Memory B cell (primary cell): ENCODE data around the gene TOB1.
"Not testable (repeated sequence)": the region's sequence is repeated elsewhere in the genome, so short reads cannot be mapped to it uniquely, and the experiment has no call there.

ENCODE experiments used
- ATAC-seq: fragments of 150-1000 bp; cut with Tn5 transposase; 2 replicates; pipeline ENCODE4 v1.10.0; 2021; ENCODE audit warnings: low read depth, mild to moderate bottlenecking, moderate library complexity
- DNase-seq, 2 donors: peaks; one replicate each; pipeline ENCODE4 v3.0.0; 2022; ENCODE audit warnings: low spot score in 2 of 2
- H3K27ac Mint-ChIP-seq: one replicate; pipeline ENCODE4 v1.8.0; 2022; ENCODE audit warnings: mild to moderate bottlenecking, moderate library complexity, mixed read lengths
- H3K27me3 Mint-ChIP-seq: one replicate; pipeline ENCODE4 v1.8.0; 2022; ENCODE audit warnings: mixed read lengths
- H3K36me3 Mint-ChIP-seq: one replicate; pipeline ENCODE4 v1.8.0; 2022; ENCODE audit warnings: mild to moderate bottlenecking, mixed read lengths
- H3K4me1 Mint-ChIP-seq: one replicate; pipeline ENCODE4 v1.8.0; 2022; ENCODE audit warnings: mixed read lengths
- H3K4me3 Mint-ChIP-seq: one replicate; pipeline ENCODE4 v1.8.0; 2022; ENCODE audit warnings: mild to moderate bottlenecking, moderate library complexity, mixed read lengths
- H3K9me3 Mint-ChIP-seq: one replicate; pipeline ENCODE4 v1.8.0; 2022; ENCODE audit warnings: mixed read lengths

TOB1 gene

GRCh38 chr17:50868140-50868438, 1.9 kb upstream of the TOB1 start:
- peaks cover 20% of the 10 kb centered on the region for H3K4me1 Mint-ChIP-seq
- DNase-seq: no peak
- peaks cover 5% of the 10 kb centered on the region for H3K36me3 Mint-ChIP-seq
- H3K27me3 Mint-ChIP-seq: no peaks in the 10 kb centered on the region
- H3K4me3 Mint-ChIP-seq: peak overlapping the region; percentile 97
- peak overlapping the region; percentile 96 for H3K27ac Mint-ChIP-seq
- H3K9me3 Mint-ChIP-seq: no peaks in the 10 kb centered on the region
- no peak for ATAC-seq

GRCh38 chr17:50867363-50868139, 1.4 kb upstream of the TOB1 start:
- peak overlapping the region; percentile 96 for H3K27ac Mint-ChIP-seq

DNA sequence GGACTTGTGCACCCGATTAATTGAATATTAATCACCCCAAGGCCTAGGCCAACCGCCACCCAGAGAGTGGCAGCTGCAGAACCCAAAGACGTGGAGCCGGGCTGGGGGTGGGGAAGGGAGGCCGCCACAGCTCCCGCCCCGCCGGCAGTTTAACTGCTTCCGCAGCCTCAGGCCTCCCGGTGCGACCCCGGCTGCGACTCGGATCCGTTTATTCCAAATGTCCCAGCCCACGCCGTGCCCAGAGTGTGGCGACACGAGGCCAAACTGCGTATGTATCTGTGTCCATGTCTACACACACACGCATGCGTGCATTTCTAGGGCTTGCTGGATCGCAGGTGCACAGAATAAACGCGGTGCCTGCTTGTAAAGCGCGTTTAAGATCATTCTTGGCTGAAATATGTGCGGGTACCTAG, 802 bp upstream of the TOB1 start:
- peak; percentile 31 for ATAC-seq
- peak overlapping the region; percentile 97 for H3K4me3 Mint-ChIP-seq
- H3K36me3 Mint-ChIP-seq: peaks cover 8% of the 10 kb centered on the region
- peaks cover 23% of the 10 kb centered on the region for H3K4me1 Mint-ChIP-seq
- H3K9me3 Mint-ChIP-seq: no peaks in the 10 kb centered on the region
- H3K27ac Mint-ChIP-seq: peak overlapping the region; percentile 96
- no peaks in the 10 kb centered on the region for H3K27me3 Mint-ChIP-seq
- peak; percentile 70 to 72 for DNase-seq

More at GRCh38 chr17:50867363-50868139, 1.4 kb upstream of the TOB1 start:
- Mint-ChIP-seq H3K36me3 (peaks cover 8% of the 10 kb centered on the region), H3K4me1 (peaks cover 22% of the 10 kb centered on the region), H3K4me3 (peak overlapping the region; percentile 97), H3K27me3 (no peaks in the 10 kb centered on the region), H3K9me3 (no peaks in the 10 kb centered on the region)
- DNase-seq: peak; percentile 71 to 75
- ATAC-seq: peak; percentile 42

- no peaks in the 10 kb centered on the region for H3K9me3 Mint-ChIP-seq
- H3K36me3 Mint-ChIP-seq: peaks cover 9% of the 10 kb centered on the region
- no peak for DNase-seq
- H3K4me1 Mint-ChIP-seq: peaks cover 24% of the 10 kb centered on the region
- ATAC-seq: peak; percentile 3
- H3K27ac Mint-ChIP-seq: peak overlapping the region; percentile 96
- H3K4me3 Mint-ChIP-seq: peak overlapping the region; percentile 97
- H3K27me3 Mint-ChIP-seq: no peaks in the 10 kb centered on the region
Measured at GRCh38 chr17:50865868-50866260, 290 bp downstream of the TOB1 start.

DNA sequence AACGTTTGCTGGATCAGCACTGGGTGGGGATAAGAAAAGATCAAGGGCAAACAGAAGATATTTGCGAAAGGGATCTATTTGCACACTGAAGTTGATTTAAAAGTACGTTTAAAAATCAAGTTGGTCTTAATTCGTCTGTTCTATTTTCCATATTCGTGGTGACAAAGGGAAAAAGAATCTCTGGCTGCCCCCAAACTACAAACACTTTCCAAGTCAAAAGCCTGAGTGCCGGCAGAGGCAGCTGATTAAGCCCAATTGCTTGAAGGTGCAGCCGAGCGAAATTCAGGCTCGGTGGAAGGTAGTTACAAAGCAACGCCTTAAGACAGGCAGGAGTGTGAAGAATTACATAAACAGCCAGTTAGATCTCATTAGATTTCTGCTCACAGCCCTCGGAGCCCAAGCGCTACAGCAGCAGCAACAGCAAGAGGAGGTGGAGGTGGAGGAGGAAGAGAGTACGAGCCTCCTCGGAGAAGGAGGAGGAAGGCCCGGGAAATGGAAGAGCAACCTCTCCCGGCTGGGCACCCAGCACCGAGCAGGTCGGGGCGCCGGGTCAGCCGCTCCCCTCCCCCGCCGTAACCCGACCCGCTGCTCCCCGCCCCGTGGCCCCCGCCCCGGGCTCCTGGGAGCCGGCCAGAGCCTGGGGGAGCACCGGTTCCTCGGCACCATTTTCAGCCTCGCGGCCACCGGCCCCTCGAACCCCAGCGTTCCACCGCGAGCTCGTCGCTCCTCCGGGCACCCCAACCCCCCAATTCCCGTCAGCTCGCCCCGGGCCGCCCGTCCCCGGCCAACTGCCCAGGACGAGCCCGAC, 890 bp downstream of the TOB1 start:
- DNase-seq: peak; percentile 39 to 49
- Mint-ChIP-seq H3K36me3 (peaks cover 9% of the 10 kb centered on the region), H3K27ac (peak overlapping the region; percentile 93), H3K4me1 (peaks cover 24% of the 10 kb centered on the region), H3K9me3 (no peaks in the 10 kb centered on the region), H3K27me3 (no peaks in the 10 kb centered on the region), H3K4me3 (peak overlapping the region; percentile 97)
- no peak for ATAC-seq

DNA sequence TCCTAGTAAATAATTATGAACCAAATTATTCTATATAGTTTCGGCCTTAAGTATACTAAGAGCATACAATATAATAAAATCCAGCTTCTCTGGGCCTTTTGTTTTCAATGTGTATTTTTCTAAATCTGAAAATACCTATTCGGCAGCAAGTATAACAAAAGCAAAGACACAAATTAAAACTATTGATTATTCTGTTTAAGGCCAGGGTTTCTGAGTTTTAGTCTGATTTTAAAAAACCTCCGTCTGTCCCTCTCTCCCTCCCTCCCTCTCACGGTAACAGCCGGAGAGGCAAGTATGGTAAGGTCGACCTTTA, 1.5 kb downstream of the TOB1 start:
- Mint-ChIP-seq H3K9me3 (no peaks in the 10 kb centered on the region), H3K27ac (peak overlapping the region; percentile 93), H3K4me3 (peak overlapping the region; percentile 97), H3K36me3 (peaks cover 9% of the 10 kb centered on the region), H3K4me1 (peaks cover 24% of the 10 kb centered on the region), H3K27me3 (no peaks in the 10 kb centered on the region)
- ATAC-seq (no peak), DNase-seq (no peak)

DNA sequence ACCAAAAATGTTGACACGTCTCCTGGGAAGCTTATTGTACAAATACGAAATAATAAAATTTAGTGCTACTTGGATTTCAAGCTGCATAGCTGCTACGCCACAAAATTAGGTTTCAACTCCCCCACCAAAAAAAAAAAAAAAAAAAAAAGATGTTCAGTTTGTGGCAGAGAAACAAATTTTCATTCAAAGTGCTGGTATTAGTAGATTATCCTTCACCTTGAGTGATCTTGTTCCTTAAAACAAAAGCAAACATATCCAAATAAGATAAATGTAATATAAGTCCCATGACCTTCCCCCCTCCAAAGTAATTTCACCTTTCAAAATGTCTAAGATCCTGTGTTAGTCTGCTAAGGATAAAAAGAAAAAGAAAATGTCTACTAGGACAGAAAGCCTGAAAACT, 2.2 kb downstream of the TOB1 start:
- peaks cover 24% of the 10 kb centered on the region for H3K4me1 Mint-ChIP-seq
- no peak overlapping the region for H3K4me3 Mint-ChIP-seq
- no peak for DNase-seq
- H3K27me3 Mint-ChIP-seq: no peaks in the 10 kb centered on the region
- H3K27ac Mint-ChIP-seq: no peak overlapping the region
- H3K9me3 Mint-ChIP-seq: no peaks in the 10 kb centered on the region
- ATAC-seq: no peak
- H3K36me3 Mint-ChIP-seq: peaks cover 9% of the 10 kb centered on the region

GRCh38 chr17:50863221-50863843, 2.8 kb downstream of the TOB1 start:
- no peak overlapping the region for H3K27ac Mint-ChIP-seq

DNA sequence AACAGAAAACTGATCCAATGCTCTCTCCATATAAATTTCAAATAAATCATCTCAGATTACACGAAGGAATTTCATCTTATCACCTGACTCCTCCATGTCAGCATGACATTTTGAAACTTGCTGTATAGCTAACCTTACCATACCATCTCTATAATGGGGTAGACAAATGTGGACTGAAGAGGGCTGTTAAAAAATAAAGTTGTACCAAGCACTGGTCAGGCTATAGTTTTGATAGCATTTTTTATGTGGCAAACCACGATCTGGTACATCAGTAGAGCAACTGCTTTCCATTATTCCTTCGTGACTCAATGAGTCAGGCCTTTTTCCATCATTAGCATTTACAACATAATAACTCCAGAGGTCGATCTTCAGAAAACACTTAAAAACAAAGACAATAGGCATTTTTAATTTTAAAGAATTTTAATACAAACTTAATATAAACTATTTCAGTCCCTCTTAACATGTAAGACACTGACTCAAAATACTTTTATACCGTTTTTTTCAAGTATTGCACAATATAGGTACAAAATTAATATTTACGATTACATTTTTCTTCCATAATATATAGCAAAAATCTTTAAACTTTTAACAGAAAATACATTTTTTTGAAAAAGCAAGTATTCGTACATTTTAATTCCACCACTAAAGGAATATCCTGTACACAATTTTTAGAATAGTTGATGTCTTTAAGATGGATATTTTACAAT, 4.2 kb downstream of the TOB1 start:
- peaks cover 9% of the 10 kb centered on the region for H3K36me3 Mint-ChIP-seq
- H3K4me3 Mint-ChIP-seq: no peak overlapping the region
- H3K27ac Mint-ChIP-seq: peak overlapping the region; percentile 29
- H3K9me3 Mint-ChIP-seq: no peaks in the 10 kb centered on the region
- H3K4me1 Mint-ChIP-seq: peaks cover 19% of the 10 kb centered on the region
- DNase-seq (no peak), ATAC-seq (no peak)
- H3K27me3 Mint-ChIP-seq: no peaks in the 10 kb centered on the region

More at GRCh38 chr17:50863221-50863843, 2.8 kb downstream of the TOB1 start:
- ATAC-seq (no peak), DNase-seq (no peak)
- Mint-ChIP-seq H3K4me1 (peaks cover 24% of the 10 kb centered on the region), H3K27me3 (no peaks in the 10 kb centered on the region), H3K36me3 (peaks cover 9% of the 10 kb centered on the region), H3K4me3 (no peak overlapping the region), H3K9me3 (no peaks in the 10 kb centered on the region)

DNA sequence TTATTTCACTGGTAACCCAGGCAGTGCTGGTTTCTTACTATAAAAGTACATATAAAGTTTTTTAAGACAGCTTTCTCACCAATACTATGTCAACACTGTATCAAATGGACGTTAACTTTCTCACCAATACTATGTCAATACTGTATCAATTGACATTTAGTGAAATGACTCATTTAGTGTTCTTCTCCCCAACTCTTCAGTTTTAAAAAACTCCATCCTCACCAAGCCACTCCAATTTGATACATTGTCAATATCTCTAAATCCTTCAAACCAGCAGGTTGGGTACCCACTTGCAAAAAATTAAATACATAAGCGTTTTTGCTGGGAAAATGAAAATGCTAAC, 4.8 kb downstream of the TOB1 start:
- Mint-ChIP-seq H3K27me3 (no peaks in the 10 kb centered on the region), H3K4me3 (no peak overlapping the region), H3K9me3 (no peaks in the 10 kb centered on the region), H3K36me3 (peaks cover 9% of the 10 kb centered on the region), H3K27ac (peak overlapping the region; percentile 29), H3K4me1 (peaks cover 19% of the 10 kb centered on the region)
- DNase-seq (no peak), ATAC-seq (no peak)

DNA sequence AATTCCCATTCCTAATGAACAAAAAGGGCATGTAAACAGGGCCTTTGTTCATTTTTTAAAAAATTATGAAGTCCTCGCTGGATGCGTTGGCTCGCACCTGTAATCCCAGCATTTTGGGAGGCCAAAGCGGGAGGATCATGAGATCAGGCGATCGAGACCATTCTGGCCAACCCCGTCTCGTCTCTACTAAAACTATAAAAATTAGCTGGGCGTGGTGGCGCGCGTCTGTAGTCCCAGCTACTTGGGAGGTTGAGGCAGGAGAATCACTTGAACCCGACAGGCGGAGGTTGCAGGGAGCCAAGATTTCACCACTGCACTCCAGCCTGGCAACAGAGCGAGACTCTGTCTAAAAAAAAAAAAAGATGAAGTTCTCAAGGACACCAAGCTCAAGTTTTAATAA, 6.4 kb downstream of the TOB1 start:
- H3K27me3 Mint-ChIP-seq, ATAC-seq, H3K27ac Mint-ChIP-seq, H3K9me3 Mint-ChIP-seq, DNase-seq, H3K4me3 Mint-ChIP-seq, H3K36me3 Mint-ChIP-seq: not testable (repeated sequence)
- H3K4me1 Mint-ChIP-seq: peaks cover 13% of the 10 kb centered on the region

DNA sequence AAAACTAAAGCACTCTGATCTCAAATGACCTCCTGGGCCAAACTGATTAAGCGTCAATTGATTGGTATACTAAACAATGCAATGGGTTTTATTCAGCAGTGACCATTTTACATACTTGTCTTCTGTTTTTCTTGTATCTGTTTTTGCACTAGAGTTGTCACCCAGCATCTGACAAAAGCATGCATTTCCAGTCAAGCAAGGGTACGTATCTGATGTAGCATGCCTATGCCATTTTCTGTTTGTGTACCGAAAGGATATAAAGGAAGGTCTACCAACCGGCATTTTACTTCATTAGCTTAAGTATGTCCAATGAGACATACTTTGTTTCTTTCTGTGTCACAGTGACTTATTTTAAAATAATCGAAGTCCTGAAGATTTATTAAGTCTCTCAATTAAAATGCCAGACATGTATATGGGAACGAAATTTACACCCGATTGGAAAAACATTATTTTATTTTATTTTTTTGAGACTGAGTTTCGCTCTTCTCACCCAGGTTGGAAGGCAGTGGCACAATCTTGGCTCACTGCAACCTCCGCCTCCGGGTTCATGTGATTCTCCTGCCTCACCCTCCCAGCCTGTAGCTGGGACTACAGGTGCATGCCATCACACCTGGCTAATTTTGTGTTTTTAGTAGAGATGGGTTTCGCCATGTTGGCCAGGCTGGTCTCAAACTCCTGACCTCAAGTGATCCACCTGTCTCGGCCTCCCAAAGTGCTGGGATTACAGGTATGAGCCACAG, 7.5 kb downstream of the TOB1 start:
- H3K4me3 Mint-ChIP-seq: no peak overlapping the region
- no peak for DNase-seq
- peaks cover 9% of the 10 kb centered on the region for H3K36me3 Mint-ChIP-seq

GRCh38 chr17:50856431-50856830, 9.7 kb downstream of the TOB1 start:
- DNase-seq: no peak
- Mint-ChIP-seq H3K4me3 (no peak overlapping the region), H3K4me1 (peaks cover 8% of the 10 kb centered on the region), H3K27me3 (no peaks in the 10 kb centered on the region), H3K9me3 (no peaks in the 10 kb centered on the region), H3K36me3 (no peaks in the 10 kb centered on the region), H3K27ac (no peak overlapping the region)
- ATAC-seq: no peak

More for the DNA sequence above, 7.5 kb downstream of the TOB1 start:
- no peak for ATAC-seq
- Mint-ChIP-seq H3K27ac (no peak overlapping the region), H3K4me1 (peaks cover 10% of the 10 kb centered on the region), H3K27me3 (no peaks in the 10 kb centered on the region), H3K9me3 (no peaks in the 10 kb centered on the region)
